ENCODE measurements around the gene MACROD2.

The MACROD2 gene

DNA sequence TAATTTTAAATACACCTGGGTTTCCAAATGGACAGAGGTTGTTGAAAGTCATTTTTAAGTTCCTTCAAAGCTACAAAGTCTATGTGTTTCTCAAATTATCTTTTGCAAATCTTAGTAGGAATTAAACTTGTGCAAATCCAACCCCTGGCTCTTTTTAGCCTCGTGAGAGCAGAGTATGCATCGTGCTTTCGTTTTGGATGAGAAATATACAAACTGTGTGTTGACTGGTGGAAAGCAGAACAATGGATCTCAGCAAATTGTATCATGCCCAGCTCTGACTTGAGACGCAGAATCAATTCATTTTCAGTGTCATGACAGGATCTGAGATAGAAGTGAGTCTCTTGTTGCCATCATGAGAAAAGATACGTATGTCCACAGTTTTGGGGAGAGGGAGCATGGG is 884.5 kb downstream of the MACROD2 start:
- no peak for DNase-seq

DNA sequence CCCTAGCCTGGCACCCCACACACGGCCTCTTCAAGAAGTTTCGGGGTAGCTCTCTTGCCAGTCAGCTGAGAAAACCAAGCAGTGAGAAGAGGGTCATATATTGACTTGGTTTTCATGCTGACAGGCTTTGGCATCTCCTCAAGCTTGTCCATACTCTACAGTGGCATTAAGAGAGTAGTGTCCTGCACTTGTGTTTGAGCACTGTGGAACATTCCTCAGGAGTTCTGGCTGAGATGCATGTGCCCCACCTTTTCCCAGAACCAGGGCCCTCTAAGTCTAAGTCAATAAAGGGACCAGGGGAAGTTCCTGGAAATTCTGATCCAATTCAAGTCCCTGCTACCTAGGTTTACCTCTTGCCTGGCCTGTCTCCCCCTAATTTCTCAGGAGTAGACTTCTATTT is 886.2 kb downstream of the MACROD2 start:
- DNase-seq, result no peak

DNA sequence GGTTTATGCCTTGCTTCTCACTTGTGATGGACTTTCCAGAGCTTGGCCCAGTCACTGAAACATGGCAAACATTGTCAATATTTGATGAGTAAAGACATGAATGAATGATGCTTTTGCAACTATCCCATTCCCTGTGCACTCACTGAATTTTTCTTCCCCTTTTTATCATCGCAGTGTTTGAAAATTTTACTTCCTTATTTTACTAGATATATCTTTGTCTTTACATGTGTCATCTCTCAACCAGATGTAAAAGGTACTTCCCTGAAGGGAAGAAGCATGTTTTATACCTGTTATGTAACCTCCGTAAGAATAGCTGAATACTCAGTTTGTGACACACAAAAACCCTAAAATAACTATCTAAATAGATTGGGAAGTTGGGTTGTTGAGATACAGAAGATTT is 886.8 kb downstream of the MACROD2 start:
- DNase-seq, result no peak

DNA sequence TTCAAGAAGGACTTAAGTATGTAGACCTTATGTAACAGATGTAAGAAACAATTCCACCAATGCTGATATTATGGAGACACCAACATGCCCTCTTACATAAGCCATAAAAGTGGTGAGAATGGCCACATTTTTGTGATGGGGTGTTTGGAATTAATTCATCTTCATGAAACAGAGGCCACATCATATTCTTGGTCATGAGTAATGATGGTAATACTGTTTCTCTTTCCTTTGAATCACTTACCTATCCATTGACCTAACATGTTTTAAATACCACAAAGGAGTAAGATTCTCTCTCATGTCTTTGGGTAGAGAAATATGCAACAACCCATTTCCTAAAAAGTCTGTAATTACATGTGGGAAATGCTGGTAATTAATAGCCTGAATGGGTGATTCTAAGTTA is 887.5 kb downstream of the MACROD2 start:
- DNase-seq, result no peak

DNA sequence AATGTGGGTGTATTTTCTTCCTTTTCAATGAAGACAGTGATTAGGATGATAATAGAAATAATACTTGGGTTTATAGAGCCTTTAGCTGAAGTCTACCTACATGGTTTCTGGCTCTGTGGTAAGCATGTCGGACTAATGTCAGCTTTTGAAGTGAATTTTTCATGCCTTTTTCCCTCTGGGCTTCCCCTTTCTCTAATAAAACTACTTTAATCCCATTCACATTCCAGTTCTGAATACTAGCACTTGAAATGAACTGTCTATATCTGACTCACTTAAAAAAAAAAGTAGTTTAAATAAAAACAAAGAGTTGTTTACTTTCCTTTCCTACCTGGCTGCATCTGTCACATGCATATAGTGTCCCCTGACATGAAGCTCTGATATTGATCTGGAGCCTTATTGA is 888.0 kb downstream of the MACROD2 start:
- no peak for DNase-seq

DNA sequence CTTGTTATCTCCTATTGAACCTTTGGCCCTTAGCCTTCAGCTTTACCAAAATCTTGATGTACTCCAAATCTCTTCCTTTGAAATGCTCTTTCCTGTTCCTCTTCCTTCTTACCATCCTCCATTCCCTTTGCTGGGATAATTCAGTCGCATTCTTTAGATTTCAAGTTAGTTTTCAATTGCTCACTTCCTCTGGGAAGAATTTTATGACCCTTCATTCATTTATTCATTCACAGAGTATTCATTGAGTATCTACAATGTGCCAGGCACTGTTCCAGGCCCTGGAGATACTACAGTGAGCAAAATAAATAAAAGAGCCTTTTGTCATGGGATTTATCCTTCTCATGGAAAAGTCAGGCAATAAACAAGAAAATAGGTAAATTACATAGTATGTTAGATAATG is 890.3 kb downstream of the MACROD2 start:
- no peak for DNase-seq

DNA sequence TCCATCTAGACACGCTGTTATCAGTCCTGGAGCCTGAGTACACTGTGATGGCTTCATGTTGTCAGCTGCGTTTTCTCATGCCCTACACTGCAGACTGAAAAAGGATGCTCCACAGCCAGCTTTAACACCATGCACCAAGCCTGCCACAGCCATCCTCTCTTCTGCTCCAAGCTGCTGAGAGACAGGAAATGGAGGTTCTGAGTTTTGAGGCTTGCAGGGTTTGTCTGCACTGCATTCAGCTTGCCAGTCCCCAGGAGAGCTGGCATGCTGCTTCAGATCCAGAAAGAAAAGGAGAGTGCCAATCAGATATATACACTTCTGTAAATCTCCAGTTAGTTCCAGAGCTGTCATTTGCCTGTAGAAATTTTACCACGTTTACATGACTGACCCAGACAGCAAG is 892.8 kb downstream of the MACROD2 start:
- DNase-seq, result no peak

DNA sequence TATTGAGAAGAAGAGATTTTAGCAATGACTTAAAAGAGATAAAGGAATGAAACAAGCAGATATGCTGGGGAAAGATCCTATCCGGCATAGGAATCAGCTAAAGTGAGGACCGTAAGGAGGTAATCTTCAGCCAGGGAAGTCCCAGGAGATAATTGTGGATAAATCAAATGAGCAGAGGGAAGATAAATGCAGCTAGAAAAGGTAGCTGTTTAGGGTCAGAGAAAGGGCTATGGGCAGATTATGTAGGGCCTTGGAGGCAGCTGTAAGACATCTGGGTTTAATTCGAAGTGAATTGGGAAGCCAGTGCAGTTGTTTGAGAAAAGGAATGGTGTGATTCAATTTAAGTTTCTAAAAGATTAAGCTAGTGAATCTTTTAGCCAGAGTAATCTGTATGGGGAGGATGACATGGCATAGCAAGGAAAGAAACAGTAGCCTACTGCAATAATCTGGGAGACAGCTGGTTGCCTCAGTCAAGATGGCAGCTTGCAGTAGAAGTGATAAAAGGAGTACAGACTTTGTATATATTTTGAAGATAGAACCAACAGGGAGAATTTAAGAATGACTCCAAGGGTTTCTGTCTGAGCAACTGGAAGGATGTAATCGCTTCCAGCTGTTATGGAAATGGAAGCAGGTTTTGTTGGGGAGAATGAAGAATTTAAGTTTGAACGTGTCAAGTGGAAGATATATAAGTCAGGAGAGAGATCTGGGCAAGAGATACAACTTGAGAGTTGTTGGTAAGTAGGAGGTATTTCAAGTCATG is 894.4 kb downstream of the MACROD2 start:
- DNase-seq, result no peak

DNA sequence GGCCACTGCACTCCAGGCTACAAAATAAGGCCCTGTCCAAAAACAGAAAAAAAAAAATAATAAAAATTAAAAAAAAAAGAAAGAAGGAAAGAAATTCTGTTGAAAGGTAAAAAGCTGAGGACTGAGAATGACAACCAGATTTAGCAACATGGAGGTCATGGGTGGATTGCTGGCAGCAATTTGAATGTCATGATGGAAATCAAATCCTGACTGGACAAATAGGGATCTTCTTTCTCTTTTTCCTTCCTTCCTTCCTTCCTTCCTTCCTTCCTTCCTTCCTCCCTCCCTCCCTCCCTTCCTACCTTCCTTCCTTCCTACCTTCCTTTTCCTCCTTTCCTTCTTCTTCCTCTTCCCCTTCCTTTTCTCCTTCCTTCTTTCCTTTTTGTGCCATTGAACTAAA is 895.4 kb downstream of the MACROD2 start:
- no peak for DNase-seq

DNA sequence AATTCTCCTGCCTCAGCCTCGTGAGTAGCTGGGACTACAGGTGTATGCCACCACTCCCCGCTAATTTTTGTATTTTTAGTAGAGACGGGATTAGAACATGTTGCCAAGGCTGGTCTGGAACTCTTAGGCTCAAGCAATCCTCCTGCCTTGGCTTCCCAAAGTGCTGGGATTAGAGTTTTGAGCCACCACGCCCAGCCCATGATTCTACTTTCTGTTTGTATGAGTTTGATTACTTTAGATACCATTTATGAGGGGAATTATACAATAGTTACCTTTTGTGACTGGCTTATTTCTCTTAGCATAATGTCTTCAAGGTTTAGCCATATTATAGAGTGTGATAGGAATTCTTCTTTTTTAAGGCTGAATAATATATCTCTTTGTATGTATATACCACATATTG is 897.5 kb downstream of the MACROD2 start:
- no peak for DNase-seq

DNA sequence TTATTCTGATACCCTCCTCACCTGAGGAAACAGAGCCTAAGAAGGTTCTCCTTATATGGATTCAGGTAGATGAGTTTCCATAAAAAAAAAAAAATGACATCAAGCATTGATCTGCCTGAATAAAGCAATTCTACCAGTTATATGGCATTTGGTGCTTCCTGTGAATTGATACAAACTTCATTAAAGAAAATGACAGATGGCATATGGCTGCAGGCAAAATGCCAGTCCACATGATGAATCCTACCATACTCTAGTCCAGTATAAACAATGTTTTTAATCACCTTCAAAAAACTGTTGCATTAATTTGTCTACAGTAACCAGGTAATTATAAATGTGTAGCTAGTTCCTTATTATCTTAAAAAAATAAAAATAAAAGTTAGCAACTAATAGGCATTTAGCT is 901.3 kb downstream of the MACROD2 start:
- DNase-seq, result no peak

DNA sequence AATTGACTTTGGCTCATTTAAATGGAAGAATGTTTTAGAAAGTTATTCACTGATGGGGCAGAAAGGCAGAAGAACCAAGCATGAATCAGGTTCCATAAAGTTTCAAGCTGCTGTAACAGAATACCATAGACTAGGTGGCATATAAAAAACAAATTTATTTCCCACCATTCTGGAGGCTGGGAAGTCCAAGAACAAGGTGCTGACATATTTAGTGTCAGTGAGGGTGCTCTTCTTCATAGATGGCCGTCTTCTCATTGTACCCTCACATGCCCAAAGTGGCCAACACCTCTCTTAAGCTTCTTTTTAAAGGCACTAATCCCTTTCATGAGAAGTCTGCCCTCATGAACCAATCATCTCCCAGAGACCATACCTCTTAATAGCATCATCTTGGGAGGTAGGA is 902.3 kb downstream of the MACROD2 start:
- DNase-seq, result no peak

DNA sequence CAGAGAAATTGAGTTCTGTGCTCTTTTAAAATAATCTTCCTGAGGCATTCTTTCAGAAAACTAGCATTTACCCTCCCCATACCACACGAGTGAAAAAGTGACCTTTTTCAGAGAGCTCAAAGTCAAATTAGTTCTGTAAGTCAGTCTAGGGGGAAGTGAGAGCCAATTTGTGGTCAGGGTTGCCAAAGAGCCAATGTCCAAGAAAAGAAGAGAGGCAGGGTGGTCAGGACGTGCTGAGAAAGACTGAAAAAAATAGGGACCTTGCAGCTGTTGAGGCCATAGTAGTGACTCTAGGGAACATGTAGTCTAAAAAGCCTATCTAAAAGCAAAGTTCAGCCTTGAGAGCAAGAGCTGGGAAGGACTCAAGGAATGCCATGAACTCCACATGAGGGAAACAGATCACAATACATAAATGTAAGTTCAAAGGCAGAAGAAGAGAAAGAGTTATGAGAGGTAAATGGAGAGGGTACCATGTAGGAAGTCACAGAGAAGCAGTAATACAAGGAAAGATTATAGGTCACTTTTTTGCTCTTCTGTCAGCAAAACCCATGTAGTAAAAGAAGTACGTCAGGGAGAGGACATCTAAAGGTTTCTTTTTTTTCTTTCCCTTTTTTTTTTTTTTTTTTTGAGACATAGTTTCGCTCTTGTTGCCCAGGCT is 907.2 kb downstream of the MACROD2 start:
- DNase-seq, result no peak

DNA sequence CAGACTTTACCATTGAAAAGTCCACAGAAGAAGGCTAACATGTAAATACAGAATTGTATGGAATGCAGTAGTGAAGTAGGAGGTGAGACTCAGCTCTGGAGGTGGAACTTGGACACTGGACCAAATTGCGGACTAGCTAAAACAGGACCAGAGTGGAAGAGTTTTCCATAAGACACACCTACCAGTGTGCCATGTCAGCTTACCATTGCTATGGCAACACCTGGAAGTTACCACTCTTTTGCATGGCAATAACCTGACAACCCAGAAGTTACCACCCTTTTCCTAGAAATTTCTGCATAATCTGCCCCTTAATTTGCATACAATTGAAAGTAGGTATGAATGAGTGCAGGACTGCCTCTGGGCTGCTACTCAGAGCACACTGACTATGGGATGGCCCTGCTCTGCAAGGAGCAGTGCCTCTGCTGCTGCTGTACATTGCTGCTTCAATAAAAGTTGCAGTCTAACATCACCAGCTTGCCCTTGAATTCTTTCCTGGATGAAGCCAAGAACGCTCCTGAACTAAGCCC is 911.7 kb downstream of the MACROD2 start:
- DNase-seq, result no peak

DNA sequence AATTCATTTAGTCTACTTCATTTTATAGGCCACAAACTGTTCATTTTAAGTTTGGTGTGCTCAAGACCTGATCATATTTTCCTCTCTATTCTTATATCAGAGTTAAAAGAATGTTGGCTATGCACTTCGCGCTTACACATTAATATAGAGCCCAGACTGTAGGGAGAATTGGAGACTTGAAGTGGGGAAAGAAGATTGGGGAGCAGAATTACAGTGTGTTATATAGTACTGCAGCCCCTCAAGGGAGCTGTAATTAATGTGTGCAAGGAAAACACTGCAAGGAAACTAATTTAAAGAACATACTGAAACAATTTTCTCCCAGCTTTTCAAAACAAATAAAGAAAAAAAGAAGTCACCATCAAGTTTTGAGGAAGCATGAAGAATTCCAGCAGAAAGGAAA is 914.8 kb downstream of the MACROD2 start:
- no peak for DNase-seq

DNA sequence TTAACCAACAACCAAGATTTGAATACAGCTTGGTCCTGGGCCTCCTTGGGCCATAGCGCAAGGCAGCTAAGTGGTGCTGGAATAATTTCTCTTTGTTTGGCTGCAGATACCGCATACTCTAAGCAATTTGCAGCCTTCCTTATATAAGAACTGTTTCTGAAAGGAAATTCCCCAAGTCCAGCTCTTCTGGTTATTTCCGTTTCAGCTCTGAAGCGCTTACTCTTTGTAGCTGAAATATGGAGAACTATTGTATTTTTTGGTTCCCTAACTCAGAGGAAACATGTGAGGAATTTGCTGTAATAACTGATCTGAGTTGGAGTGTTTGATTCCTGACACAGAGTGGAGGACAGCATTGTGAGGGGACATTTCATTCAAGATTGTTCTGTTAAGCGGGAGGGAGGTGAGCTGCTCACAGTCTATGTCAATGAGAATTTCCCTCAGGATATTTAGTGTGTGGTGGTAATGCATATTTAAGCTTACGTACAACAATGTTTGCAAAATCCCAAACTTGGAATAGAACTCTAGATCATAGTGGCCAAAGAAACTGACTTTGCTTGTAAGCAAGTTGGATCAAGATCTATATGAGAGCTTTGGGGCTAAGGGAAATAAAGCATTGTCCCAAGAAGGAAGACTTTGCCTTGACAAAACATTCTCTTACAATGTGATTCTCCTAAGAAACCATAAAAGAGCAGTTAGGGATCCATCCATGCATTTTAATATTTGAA is 918.7 kb downstream of the MACROD2 start:
- no peak for DNase-seq

DNA sequence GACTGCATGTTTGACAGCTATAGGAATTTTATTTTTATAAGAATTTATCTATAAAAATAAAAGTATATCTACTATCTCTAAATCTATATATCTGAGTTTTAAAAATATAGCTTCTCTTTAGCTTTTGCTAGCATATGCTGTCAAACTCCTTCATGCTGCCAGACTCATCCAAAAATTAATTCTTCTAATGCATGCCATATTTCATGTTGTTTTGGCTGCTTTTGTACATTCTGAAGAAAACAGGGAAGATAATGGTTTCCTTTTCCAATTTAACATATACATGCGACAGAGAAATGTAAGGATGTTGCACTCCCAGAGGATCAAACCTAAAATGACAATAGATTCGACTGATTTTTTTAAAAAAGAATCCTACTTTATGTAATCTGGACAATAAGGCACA is 919.3 kb downstream of the MACROD2 start:
- no peak for DNase-seq

DNA sequence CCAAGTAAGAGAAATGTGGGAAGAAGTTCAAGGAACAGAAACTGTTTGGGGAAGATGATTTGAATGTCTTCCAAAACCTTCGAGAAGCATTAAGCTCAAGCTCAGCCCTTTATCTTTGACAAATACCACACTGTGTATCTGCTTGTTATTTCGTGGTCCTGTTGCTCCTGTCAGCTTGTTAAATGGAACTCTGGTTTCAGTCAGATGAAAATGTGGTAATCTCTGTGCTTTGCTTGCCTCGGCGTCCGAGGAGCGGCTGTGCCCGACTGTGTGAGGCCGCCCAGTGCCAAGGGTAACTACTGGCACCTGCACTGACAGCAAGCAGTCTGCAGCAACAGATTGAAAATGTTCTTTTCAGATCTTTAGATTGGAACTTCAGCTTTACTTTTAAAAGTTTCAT is 920.0 kb downstream of the MACROD2 start:
- no peak for DNase-seq

DNA sequence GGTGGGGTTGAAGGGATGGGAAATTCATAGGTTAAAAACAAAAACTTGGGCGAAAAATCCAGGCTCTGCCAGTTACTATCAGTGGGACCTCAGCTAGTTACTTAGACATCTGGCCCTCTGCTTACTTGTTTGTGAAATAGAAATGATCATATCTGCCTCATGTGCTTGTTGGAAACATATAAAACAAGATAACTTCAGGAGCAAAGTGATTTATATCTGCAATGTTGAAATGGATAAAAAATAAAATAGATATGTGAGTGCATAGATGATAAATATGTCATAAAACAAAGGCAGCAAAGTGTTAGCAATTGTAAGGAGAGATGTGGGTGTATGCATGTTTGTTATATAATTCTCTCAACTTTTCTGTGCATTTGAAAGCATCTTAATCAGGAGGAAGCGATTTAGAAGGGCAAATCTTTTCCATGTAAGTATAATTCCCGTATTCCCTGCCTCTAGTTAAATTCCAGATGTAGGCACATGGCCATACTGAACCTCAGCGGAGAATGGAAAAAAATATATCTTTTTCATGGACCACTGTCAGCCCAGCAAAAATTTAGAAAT is 921.1 kb downstream of the MACROD2 start:
- DNase-seq, result no peak

DNA sequence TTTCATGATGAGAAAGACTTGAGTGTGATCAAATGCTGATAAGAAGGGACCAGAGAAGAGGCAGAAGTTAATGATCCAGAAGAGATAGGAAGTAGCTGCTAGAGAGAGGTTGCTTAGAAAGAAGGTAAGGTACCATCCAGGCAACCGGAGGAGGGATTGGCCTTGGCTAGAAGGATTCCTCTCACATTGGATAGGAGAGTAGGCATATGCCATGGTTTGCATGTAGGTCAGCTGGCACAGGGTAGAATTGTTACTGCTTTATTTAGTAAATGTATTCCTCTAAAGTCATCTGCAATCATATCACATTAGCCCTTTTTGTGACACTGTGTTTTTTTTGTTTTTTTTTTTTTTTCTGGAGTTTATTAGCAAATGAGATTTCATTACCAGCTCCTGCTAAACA is 923.0 kb downstream of the MACROD2 start:
- no peak for DNase-seq

DNA sequence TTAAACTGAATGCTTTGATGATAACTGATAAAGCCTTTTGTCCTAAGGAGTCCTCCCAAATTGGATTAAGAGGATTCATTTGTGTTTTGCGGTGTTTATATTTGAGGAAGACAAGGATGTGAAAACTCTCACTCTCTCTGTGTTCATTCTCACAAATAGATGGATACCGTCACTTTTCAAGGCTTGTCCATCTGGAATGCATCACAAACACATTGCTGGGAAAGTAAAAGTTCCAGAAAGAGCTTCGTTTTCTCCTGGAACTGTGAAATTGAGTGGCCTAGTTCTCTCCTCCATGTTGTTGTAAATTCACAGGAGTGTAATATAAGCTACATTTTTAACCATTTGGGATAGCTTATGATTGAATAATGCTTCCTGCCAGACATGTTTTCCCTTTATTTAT is 923.7 kb downstream of the MACROD2 start:
- DNase-seq, result no peak

DNA sequence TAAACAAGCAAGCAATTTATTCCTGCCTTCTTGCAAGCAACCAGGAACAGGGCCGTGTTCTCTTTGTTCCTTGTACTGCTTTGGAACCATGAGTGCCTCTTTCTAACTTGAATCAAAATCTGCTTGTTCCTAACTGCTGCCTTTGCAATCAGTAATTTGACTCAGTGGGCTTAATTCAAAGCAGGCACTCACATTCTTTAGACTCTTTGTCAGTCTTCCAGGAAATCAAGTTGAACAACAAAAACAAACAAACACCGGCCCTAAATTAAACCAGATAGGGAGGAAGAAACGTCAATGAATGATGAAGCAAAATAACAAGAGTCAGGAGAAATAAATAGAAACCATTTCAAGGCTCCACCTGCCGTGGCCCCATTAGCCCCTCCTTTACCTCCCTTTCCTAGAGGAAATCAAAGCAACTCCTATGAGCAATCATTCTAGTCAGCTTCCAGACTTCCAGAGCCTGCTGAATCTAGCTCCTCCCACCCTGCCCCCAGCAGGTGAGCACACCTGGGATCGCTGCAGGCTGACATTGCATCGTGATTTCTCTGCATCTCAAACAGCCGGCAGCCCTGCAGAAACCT is 924.3 kb downstream of the MACROD2 start:
- DNase-seq, result peak; percentile 2

DNA sequence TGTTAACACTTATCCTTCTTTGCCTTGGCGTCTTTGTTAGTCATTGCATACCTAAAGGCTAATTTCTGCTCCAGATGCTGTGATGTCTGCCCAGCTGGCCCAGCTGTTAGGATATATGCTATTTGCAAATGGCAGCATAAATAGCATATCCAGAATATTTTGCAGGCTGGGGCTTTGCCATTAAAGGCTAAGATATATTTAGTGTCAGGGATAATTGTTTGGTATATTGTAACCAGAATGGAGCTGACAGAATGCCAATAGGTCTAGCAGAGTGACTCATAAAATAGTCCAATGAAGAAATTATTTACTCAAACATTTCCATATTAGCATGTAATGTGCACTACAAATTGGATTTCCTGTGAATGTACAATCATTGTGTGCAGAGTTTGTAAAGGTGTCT is 926.2 kb downstream of the MACROD2 start:
- peak; percentile 22 for DNase-seq

All from fibroblast of skin of back (primary cell).